Prostate gland (tissue), 2 donors: ENCODE data around the gene CAB39.

Experiments used
- POLR2AphosphoS5 ChIP-seq: sonication (generic); formaldehyde crosslinking; IDR thresholded peaks from one replicate; pipeline ENCODE4 v1.6.1; 2017; ENCODE audit warnings: antibody characterized with exemption
- TF ChIP-seq, protein P1 (sequence below), 4 experiments: fragments of 200-600 bp in 2 of 4; fragments of 450-650 bp in 2 of 4; sonication (generic) in 2 of 4; IDR thresholded peaks; 1 replicate in 3 of 4; 2 replicates in 1 of 4; pipeline ENCODE4 v1.5.1; 2016 to 2019; ENCODE audit warnings: antibody characterized with exemption in 4 of 4, mild to moderate bottlenecking in 2 of 4, moderate library complexity in 2 of 4

DNA sequence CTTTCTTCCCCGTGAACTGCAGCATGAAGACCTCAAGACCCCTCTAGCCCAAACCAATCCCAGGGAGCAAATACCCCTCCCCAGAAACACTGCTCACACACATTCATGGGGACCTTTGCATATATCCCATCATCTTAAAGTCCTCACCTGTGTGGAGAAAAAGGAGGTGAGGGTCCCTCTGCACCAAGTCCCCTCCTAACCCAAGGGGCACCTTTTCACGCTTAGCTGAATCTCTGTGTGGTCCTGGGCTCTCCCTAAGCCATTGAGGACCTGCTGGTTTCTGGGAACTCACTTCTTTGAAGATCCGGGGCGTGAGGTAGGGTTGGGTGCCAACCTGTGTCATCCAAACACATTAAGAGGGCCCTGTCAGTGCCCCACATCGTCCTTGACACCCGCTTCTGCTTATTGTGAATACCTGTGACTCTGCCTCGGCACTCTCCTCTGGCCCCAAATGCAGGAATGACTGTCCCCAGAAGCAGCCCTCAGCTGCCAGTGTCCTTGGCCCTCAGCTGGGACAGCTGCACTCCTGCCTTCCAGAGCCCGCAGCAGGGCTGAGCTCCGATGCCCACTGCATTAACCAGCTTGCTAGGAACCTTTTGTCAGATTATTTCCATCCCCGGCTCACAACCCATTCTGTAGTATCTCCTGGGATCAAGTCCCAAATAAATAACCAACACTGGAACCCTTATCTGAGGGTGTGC lies 110.8 kb downstream of the CAB39 start:
- no peak for TF ChIP-seq POLR2AphosphoS5
- TF ChIP-seq, protein P1, sequence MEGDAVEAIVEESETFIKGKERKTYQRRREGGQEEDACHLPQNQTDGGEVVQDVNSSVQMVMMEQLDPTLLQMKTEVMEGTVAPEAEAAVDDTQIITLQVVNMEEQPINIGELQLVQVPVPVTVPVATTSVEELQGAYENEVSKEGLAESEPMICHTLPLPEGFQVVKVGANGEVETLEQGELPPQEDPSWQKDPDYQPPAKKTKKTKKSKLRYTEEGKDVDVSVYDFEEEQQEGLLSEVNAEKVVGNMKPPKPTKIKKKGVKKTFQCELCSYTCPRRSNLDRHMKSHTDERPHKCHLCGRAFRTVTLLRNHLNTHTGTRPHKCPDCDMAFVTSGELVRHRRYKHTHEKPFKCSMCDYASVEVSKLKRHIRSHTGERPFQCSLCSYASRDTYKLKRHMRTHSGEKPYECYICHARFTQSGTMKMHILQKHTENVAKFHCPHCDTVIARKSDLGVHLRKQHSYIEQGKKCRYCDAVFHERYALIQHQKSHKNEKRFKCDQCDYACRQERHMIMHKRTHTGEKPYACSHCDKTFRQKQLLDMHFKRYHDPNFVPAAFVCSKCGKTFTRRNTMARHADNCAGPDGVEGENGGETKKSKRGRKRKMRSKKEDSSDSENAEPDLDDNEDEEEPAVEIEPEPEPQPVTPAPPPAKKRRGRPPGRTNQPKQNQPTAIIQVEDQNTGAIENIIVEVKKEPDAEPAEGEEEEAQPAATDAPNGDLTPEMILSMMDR (IDR thresholded peaks at IDR 0.05), result no peak
